K562 (cell line): Measurements from ENCODE around the gene DNM1. TPM values are rescaled to one million over a fixed set of nuclear protein-coding genes. Genes with fewer than 3 reads are reported as not detected.

Experiments
- BCOR ChIP-seq: fragments of 450-650 bp; IDR thresholded peaks from 2 replicates; pipeline ENCODE4 v1.6.1; 2016
- CHD7 ChIP-seq: fragments of 200-600 bp; sonication (generic); IDR thresholded peaks from one replicate; pipeline ENCODE4 v1.6.1; 2012; ENCODE audit warnings: mild to moderate bottlenecking, low read depth, low read length, inconsistent platforms
- DEAF1 ChIP-seq: fragments of 450-650 bp; formaldehyde crosslinking; IDR thresholded peaks from 2 replicates; pipeline ENCODE4 v1.4.0; 2020; ENCODE audit warnings: mild to moderate bottlenecking, moderate library complexity
- HDAC2 ChIP-seq: fragments of 450-650 bp; IDR thresholded peaks from 2 replicates; pipeline ENCODE4 v1.6.1; 2016; ENCODE audit warnings: mild to moderate bottlenecking
- RCOR1 ChIP-seq, 2 experiments: IDR thresholded peaks; 2 replicates each; pipeline ENCODE4 v1.6.1; 2012; ENCODE audit warnings: low read depth in 2 of 2, low read length in 2 of 2, borderline replicate concordance in 1 of 2, improper control_type of control experiment in 1 of 2
- SUPT5H ChIP-seq: fragments of 450-650 bp; IDR thresholded peaks from 2 replicates; pipeline ENCODE4 v1.6.1; 2016
- THAP12 ChIP-seq: fragments of 250-450 bp; sonication (Bioruptor Pico); IDR thresholded peaks from 2 replicates; pipeline ENCODE4 v1.9.0; 2021; ENCODE audit warnings: mild to moderate bottlenecking, inconsistent platforms
- ZBTB26 ChIP-seq: fragments of 450-650 bp; formaldehyde crosslinking; IDR thresholded peaks from 2 replicates; pipeline ENCODE4 v1.4.0; 2022; ENCODE audit warnings: missing genetic modification characterization
- ZNF354B ChIP-seq: fragments of 250-450 bp; sonication (Bioruptor Pico); IDR thresholded peaks from 2 replicates; pipeline ENCODE4 v1.4.0; 2020
- ZNF695 ChIP-seq: fragments of 450-650 bp; formaldehyde crosslinking; IDR thresholded peaks from 2 replicates; pipeline ENCODE4 v1.4.0; 2020; ENCODE audit warnings: mild to moderate bottlenecking, moderate library complexity
- polyA plus RNA-seq, 8 experiments: library from polyadenylated mRNA; depleted of rRNA in 4 of 8; stranded (reverse) in 5 of 8; unstranded in 3 of 8; fragments of >200 nt; fragmentation: Nextera tagmentation in 2 of 8; fragmentation: Illumina TruSeq in 1 of 8; extraction: Ambion mirVana in 2 of 8; extraction: Trizol in 1 of 8; gene quantifications; 2 replicates each; pipeline versions ENCODE4 v1.2.1 to v1.2.3, GENCODE V29; 2011 to 2014; ENCODE audit warnings: inconsistent platforms in 1 of 8, missing spikeins in 1 of 8
- total RNA-seq, 7 experiments: library from RNA; depleted of rRNA in 6 of 7; stranded (reverse); fragments of >200 nt in 6 of 7; fragmentation: Illumina TruSeq in 2 of 7; extraction: Trizol in 2 of 7; gene quantifications; 2 replicates each; pipeline versions ENCODE4 v1.2.1 to v1.2.3, GENCODE V29; 2011 to 2021; ENCODE audit warnings: low replicate concordance in 1 of 7

Gene DNM1
- total and polyA plus RNA-seq, 9 of the 15 experiments (the other 6 are each of a cell fraction or from before 2014, with no cell fraction given), result 0.39 to 23.1 (median 9.1) TPM

- TF ChIP-seq CHD7 (peak; percentile 76), BCOR (no peak; the same call in 1 of the 2 replicates), THAP12 (CRISPR knock-in tag) (peak; percentile 62), SUPT5H (peak; percentile 71), DEAF1 (CRISPR knock-in tag) (peak; percentile 50), ZNF354B (CRISPR knock-in tag) (no peak), RCOR1 (IDR thresholded peaks at IDR 0.05; ENCODE audit: borderline replicate concordance in 1 of 2, low read depth in 2 of 2, low read length in 2 of 2) (peak in 1 of 2 experiments; percentile 83; a peak in 2 of 4 replicates), ZNF695 (CRISPR knock-in tag) (no peak), ZBTB26 (CRISPR knock-in tag) (0 out of 2 replicates have a peak, but pooled peaks have one; percentile 42), HDAC2 (peak; percentile 22; the same call in 1 of the 2 replicates)
These were observed 51.9 kb downstream of the DNM1 start (continued) for GRCh38 chr9:128254855-128255759.
